ENCODE results near the gene C17orf107.

- no peak for TF ChIP-seq POLR2A (IDR thresholded peaks at IDR 0.05; ENCODE audit: low read length)
- TF ChIP-seq GATA1 (IDR thresholded peaks at IDR 0.05; ENCODE audit: low read depth, low read length): no peak
Measured at GRCh38 chr17:4928881-4929280, 29.5 kb downstream of the C17orf107 start.
